HG03108 (cell line): Measurements from ENCODE around the gene TPGS2.
"Not testable (repeated sequence)": the region's sequence is repeated elsewhere in the genome, so short reads cannot be mapped to it uniquely, and the experiment has no call there.

Source experiments
- ATAC-seq: cut with Tn5 transposase; IDR thresholded peaks from one replicate; pipeline ENCODE4 v1.9.1; 2021; ENCODE audit warnings: moderate library complexity; ENCODE audit not compliant: unreplicated experiment

TPGS2 gene

DNA sequence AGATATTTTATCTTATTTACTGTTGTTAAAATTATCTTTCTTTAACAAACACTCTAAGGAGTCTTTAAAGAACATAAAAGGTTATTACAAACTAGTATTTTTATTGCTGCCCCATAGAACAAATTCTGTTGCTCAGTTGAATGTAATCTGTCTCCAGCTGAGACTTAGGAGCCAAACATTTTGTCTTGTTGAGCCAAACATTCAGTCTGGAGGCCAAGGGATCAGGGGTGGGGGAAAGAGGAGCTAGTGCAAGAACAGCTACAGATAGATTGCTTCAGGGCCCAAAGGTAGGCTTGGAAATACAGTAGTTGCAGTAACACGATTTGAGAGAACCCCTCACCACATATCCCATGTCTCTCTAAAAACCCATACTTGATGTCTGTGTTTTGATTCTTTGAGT lies 51.2 kb downstream of the TPGS2 start:
- no peak for ATAC-seq

DNA sequence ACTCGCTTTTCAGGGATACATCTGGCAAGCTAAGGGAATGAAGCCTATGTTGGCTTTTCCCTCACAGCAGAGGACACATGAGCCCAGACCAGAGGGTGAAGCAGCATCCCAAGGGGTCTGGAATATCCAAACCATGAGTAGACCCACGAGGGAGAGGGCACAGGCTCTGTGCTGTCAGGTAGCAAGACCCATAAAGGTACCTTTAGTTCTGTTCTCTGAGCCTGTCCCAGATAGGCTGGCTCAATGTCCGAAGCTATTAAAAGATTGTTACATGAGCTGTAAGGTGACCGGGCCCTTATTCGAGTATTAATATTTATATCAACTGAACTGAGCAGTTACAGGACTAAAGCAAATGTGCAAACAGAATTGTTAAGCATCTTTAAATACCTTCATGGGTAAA lies 52.2 kb downstream of the TPGS2 start:
- no peak for ATAC-seq

DNA sequence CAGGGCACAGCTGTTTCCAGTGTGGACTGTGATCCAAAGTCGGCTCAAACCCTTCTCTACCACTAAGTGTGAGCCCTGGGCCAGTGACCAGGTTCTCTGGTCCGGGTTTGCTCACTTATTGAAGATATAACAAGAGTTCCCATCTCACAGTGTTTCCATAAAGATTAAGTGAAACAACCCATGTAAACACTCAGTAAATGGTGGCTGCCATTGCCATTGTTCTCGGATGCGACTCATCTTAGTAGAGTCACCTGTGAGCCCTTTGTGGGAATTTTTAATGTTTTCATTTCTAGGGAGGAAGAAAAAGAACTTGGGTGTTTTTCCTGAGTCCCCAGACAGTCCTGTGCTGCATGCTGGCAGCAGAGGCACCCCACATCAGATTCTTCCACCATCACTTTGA lies 53.4 kb downstream of the TPGS2 start:
- no peak for ATAC-seq

DNA sequence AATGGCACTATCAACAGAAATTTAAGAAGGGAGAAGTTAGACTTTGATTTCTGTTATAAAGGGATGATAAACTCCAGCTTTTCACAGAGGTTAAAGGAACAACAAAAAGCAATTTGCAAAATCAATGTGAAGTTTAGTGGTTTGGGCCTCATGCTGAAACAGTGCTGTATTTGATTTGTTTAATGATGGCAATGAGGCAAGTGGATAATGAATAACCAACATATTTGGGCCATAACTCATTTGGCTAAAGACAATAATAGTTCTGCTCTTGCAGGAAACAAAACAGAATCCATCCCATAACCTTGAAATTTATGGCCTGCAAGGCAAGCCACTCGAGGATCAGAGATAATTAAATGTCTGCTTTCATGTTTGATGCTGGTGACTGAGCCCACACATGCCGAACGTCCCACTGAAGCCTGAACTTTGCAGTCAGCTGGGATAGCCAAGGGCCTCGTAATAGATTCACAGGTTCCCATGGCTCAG lies 56.5 kb downstream of the TPGS2 start:
- ATAC-seq: no peak

DNA sequence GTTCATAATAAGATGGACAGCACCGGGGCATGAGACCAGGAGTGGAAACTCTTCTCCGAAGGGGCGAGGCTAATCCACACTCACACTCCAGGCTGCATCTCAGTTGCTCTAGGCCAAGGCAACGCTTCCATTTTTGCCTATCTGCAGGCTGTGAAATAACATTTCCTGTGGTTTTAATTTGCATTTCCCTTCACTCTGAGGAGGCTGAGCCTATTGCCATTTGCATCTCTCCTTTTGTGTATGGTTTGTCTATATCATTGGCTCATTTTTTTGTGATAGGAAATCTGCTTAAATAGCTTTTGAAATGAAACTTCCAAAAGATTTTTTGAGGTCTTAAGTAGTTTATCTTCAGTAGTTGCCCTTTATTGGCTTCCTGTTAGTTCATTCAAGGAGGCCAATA lies 57.6 kb downstream of the TPGS2 start:
- ATAC-seq: no peak

DNA sequence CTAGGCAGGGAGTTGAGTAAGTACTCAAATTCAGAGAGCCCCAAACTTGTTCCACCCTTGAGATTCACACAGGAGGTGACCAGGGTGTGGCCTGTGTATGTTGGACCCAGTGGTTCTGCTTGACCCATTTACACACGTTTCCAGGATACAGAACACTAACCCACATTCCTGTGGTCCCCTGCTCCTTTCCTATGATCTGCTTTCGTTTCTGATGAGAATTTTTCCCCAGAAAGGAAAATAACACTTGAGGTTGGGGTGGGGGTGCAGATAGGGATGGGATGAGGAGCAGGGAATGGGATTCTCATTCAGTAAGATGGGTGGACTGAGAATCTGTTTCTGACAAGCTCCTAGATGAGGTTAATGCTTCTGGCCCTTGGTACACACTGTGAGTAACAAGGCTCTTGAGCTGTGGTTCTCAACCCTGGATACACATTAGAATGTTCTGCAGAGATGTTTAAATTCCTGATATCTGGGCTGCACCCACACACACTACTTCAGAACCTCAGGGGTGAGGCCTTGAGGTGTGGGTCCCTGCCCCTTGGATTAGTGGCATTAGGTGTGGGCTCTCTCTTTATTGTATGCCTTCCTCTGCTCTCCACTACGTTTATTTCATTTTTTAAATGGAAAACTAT lies 58.4 kb downstream of the TPGS2 start:
- ATAC-seq: no peak

DNA sequence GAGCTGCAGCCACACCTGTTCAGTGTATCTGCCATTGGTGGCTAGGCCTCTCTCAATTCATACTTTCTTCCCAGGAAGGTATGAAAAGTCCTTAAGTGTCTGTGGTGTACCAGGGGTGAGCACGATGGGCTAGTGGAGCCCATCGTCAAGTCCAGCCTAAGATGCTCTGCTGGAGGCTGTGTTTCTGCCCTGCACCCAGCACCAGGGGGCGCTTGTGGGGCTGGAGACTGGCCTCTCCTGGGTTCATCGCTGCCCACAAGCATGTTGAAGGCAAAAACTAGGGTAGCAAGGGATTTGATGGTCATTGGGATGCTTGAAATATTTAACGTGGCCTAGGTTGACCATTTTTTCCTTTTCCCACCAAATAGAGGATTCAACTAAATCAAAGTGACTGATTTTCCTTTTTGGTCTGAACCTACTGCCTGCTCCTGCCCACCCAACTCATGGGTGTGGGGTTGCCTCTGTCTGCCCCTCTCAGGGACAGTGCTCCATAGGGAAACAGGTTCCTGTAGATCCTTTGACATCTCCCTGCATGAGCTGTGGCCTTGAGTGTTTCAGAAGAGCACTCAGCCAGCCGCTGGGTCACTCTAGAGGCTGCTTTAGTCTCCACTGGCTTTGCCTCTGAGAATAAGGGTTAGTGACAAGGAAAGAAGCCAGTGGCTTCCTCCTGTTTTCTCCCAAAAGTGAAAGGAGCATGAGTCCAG lies 59.0 kb downstream of the TPGS2 start:
- ATAC-seq: no peak

DNA sequence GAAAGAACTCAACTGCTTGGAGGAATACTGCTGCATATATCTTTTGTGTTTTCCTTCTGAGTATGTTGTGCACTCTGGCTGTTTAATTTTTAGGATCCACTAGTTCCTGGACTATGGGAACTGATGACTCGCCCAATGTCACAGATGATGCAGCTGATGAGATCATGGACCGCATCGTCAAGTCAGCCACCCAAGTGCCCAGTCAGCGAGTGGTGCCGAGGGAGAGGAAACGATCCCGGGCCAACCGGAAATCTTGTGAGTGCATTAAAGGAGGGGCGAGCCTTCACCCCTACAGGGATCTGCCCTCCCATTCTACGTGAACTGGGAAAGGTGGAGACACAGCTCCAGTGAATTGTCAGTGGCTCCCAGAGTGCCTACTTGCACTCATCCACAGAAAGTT lies 59.6 kb downstream of the TPGS2 start:
- ATAC-seq: no peak

DNA sequence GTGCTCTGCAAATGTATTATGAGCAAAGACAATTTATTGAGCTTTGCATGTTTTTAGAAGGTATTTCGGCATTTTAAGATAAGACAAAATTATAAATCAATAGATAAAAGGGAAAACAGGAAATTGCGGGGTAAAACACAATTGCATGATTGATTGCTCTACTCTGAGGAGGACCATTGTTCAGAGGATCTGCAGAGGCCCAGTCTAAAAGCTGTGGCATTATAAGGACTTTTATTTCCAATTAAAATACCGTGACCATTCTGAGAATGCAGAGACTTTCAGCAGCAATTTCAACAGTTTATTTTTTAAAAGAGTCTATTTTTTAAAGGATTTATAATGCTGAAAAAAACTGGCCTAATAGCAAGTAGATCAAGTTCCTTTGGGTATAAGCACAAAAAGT lies 62.0 kb downstream of the TPGS2 start:
- ATAC-seq: no peak

DNA sequence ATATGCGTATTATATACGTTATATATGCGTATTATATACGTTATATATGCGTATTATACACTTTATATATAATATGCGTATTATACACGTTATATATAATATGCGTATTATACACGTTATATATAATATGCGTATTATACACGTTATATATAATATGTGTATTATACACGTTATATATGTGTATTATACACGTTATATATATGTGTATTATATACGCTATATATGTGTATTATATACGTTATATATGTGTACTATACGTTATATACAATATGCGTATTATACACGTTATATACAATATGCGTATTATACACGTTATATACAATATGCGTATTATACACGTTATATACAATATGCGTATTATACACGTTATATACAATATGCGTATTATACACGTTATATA lies 65.8 kb downstream of the TPGS2 start:
- not testable (repeated sequence) for ATAC-seq

DNA sequence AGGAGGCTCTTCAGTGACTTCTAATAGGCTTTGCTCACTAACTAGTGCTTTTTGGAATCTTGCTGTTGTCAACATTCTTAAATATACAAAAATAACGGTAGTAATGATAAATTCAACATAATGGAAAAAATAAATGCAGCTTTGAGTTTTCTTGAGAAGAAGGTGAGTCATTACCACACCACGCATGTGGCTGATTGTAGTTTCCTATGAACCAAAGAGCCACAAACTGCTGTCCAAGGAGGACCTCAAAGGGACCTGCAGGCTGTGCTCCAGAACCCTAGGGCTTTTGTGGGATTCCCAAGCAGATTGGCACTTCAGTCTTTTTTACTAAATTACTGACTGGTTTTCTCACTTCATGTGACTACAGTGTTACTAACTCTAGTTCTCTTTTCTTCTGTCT lies 66.7 kb downstream of the TPGS2 start:
- ATAC-seq: no peak

DNA sequence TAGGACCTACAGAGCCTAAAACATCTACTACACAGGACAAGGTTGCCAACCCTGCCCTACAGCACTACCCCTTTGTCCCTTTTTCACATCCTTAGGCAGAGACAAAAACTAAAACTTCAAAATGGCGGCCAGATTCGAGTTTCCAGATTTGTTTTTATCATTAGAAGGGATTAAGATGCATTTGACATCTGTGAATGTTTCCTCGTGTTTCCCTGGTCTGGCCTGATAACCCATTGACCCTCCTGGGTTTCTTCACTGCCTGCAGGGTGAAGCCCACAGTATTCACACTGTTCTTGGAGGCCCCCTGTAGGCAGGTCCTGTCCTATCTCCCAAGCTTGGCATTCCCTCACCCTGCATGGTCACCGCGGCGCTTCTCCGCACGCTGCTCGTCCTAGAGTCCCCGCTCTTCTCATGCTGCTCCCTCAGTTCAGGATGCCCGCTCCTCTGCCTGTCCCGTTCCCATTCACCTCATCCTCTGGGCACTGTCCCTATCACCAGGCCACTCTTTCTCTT lies 67.6 kb downstream of the TPGS2 start:
- ATAC-seq: no peak

DNA sequence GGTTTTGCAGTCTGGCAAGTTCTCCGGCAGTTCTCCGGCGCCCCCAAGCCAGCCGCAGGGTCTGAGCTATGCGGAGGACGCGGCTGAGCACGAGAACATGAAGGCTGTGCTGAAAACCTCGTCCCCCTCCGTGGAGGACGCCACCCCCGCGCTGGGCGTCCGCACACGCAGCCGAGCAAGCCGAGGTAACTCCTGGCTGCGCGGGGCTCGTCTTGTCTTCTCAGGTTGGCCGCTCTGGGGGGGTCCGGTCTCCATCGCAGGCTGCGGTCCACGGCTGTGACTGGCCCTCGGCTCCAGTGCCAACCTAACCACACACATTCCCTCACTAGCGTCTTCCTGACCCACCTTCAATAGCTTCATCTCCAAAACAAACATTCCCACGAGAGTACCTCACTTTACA lies 68.2 kb downstream of the TPGS2 start:
- no peak for ATAC-seq

DNA sequence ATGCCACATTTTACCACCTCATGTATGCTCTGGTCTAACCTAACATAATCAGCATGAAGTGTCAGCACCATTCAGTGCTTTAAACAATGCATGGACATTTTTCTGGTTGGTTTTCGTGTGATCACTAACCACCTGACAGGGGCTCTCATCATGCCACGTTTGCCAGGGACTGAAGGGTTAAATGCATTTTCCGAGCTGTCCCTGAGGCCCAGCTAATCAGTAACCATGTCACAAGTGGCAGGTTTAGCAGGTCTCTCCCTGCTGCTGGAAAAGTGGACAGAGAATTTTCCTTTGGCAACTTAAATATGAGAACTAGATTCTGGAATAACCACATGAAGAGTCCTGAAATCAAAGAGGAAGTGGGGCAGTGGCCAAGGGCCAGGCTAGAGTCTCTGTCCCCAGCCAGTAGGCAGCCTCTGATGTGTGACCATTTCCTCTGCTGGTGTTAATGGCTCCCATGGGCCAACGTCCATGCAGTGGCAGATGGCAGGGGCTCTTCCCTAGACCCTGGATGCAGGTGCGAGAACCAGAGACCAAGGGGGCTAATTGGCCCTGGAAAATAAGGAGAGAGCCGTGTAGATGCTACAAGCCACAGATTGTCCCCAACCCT lies 69.5 kb downstream of the TPGS2 start:
- no peak for ATAC-seq

DNA sequence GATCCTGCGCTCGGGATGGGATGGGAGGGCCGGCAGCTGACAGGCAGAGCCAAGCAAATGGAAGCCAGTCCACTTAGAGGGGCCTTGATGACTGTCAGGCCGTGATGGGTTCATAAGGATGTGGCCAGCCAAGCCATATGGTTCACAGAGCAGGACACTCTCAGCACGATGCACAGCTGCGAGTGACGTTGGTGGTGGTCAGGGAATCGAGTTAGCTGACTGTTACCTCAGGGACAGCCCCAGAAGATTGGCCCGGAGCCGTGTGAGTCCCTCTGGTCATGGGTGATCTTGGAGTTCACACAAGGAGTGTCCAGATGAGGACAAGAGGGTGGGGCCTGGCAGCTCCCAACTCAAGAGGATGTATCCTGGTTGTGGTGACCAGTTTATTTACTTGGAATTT lies 70.2 kb downstream of the TPGS2 start:
- ATAC-seq: no peak

DNA sequence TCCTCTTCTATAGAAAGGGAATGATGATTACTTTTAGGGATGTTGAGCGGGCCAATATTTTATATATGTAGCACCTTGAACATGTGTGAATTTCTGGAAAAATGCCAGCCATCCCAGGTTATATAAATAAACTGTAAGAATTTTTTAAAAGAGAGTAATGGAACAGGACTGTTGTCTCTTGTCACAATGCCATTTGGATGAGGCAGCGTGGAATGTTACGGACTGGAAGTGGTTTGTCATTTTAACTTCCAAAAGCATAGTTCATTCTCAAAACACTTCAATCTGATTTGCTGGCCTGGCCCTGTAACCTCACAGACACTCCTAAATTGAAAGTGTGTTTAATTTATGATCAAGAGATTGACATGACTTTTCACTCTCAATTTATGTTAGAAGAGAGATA lies 70.8 kb downstream of the TPGS2 start:
- ATAC-seq: no peak

DNA sequence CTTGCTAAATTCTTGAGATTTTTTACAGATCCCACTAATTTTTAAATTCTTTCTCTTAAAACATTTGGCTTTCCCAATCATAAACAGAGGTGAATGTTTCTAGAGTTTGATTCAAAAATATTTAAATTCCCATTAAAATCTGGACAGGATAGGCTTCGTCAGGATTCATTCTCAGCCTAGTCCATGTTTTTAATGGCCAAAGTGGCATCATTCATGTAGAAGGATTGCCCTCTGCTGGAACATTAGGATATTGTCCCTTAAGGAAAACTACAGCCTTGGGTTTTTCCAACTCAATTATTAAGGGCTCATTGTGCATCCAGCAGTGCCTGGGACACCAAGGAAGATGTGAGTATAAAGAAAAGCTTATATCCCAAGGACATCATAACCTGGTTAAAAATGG lies 71.7 kb downstream of the TPGS2 start:
- ATAC-seq: no peak

DNA sequence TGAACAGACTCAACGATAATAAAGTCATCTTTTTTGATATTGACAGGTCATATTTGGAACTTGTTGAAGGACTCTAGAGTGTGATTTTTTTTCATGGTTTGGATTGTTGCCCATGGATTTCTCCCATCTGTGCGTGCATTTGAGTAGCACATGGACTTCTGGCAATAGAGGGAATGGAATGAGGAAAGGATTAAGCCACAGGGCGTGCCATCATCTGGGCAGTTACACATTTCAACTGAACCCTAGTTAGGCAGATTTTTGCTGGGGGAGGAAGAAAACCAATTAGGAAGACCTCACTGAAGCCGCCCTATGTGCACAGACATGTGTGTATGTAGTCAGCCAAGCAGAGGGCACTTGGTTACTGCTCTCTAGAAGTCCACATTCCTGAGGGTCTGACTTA lies 72.6 kb downstream of the TPGS2 start:
- no peak for ATAC-seq

DNA sequence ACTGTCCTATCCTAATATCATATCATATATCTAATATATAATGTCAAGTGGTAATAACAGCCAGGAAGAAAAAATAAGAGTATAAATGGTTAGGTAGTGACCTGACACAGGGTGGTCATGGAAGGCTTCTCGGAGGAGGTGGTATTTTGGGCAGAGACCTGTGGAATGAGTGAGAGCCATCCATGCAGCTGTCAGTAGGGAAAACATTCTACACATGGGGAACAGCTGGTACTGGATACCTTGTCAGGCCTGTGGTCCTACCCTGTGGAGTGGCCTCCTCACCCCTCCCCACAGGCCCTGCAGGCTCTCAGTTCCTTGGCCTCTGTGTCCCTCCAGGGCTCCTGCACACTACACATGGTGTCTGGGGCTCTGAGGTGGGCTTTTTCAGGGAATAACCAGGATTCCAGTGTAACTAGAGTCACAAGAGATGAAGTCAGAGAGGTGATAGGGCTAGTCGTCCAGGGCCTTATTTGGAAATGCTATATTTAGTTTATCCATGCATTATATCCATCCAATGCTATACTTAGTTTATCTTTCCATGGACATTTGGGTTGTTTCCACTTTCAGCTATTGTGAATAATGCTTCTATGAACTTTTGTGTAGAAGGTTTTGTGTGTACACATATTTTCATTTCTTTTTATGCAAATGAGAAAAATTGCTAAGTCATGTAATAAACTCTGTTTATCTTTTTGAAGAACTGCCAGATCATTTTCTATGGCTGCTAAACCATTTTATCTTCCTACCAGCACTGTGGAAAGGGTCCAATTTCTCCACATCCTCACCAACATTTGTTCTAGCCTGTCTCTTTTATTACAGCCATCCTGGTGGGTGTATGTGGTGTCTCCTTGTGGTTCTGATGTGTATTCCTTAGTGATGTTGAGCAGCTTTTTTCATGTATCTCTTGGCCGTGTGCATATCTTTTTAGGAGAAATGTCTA lies 75.6 kb downstream of the TPGS2 start:
- no peak for ATAC-seq

DNA sequence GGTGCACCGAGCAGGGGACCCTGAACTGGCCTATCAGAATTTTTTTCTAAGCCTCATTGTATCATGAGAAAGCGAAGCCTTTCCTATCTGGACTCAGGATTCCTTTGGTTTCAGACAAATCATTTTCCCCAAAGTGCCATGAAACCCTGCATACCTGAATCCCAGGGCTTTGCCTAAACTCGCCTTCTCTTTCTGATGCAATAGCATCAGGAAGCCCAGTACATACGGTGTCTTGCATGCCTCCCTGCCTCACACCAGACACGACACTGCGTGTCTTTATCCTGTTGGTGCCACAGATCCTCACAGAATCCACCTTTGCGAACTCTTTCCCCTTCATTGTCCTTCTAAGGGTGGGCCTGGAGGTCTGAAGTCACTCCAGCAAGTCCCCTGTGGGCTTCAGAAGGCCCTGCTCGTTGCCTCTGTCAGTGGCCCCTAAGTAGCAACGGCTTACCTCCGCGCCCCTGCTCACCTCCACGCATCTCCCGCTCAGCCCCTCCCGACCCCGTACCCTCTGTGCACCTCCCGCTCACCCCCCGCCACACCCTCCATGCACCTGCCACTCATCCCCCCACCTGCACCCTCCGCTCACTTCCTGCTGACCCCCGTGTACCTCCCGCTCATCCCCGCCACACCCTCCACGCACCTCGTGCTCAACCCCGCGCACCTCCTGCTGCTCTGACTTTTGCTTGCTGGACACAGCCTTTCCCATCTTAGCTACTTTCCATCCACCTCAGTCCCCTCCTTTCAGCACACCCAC lies 83.4 kb downstream of the TPGS2 start:
- ATAC-seq: no peak
